ENCODE results near the gene SLC35F4. TPM values are rescaled to one million over a fixed set of nuclear protein-coding genes. Genes with fewer than 3 reads are reported as not detected.

SLC35F4 gene
- total and polyA plus RNA-seq, 2 of the 4 experiments (the other 2 are of a cell fraction): not detected

- DNase-seq (no peak), ATAC-seq (ENCODE audit: low read depth) (no peak)
- Histone ChIP-seq H3K4me2 (ENCODE audit: low read depth, low read length) (no peak overlapping the region), H2AK5ac (ENCODE audit: low read depth, low read length) (no peak overlapping the region), H4K5ac (ENCODE audit: low read depth, low read length) (no peak overlapping the region), H3K14ac (replicated peaks; ENCODE audit: low read depth, low read length) (no peak overlapping the region), H4K20me1 (ENCODE audit: insufficient read depth, low read length) (no peaks in the 10 kb centered on the region), H2AFZ (replicated peaks; ENCODE audit: low read length, poor library complexity) (no peak overlapping the region), H3K9me1 (ENCODE audit: insufficient read depth, low read length) (no peaks in the 10 kb centered on the region), H4K8ac (ENCODE audit: low read depth in 2 of 2, low read length in 2 of 2) (no peak overlapping the region), H3K4me1 (ENCODE audit: control insufficient read depth, insufficient read depth, low read length) (no peaks in the 10 kb centered on the region), H3K4me3 (ENCODE audit: insufficient read depth, low read depth, low read length) (no peak overlapping the region), H2BK20ac (ENCODE audit: low read depth, low read length) (no peak overlapping the region), H3K18ac (ENCODE audit: low read depth, low read length) (no peak overlapping the region), H3K9me3 (ENCODE audit: control insufficient read depth, insufficient read depth, low read length) (no peaks in the 10 kb centered on the region), H3K23ac (ENCODE audit: low read depth, low read length) (no peak overlapping the region), H2BK5ac (ENCODE audit: low read depth, low read length, poor library complexity, severe bottlenecking) (no peak overlapping the region), H3K36me3 (ENCODE audit: control insufficient read depth, insufficient read depth, low read length) (no peaks in the 10 kb centered on the region), H3K9ac (ENCODE audit: low read depth, low read length) (no peak overlapping the region), H2AK9ac (replicated peaks; ENCODE audit: low read depth, low read length, poor library complexity) (no peak overlapping the region), H2BK15ac (ENCODE audit: low read depth, low read length) (no peak overlapping the region), H3K56ac (ENCODE audit: extremely low read depth, insufficient read depth, low read length) (no peak overlapping the region), H3K27ac (ENCODE audit: insufficient read depth, low read length) (no peak overlapping the region), H3K4ac (ENCODE audit: low read depth, low read length) (no peak overlapping the region), H3K79me1 (ENCODE audit: low read depth in 1 of 2, low read length in 2 of 2) (no peaks in the 10 kb centered on the region), H2BK120ac (ENCODE audit: low read depth, low read length) (no peak overlapping the region), H3K27me3 (ENCODE audit: control insufficient read depth, insufficient read depth, low read length) (no peaks in the 10 kb centered on the region), H4K91ac (ENCODE audit: insufficient read depth, low read depth, low read length) (no peak overlapping the region)
- in situ Hi-C loops (cut with MboI; ENCODE audit: low sequenced_read_pairs) (no loop called here), intact Hi-C loops (cut with micrococcal nuclease) (no loop called here), dilution Hi-C loops (cut with HindIII; ENCODE audit: low sequenced_read_pairs, unreplicated experiment) (no loop called here)
- WGBS, 2 experiments (ENCODE audit: extremely low coverage in 2 of 2, insufficient read length in 1 of 2): no CpG with 5 or more reads among the region's 4 CpGs
- BruUV-seq (replicated peaks): no TSS peak
- ChIA-PET POLR2A (ENCODE audit: unreplicated experiment) (no interaction called here), CTCF (no interaction called here)
- TF ChIP-seq SMC3 (IDR thresholded peaks at IDR 0.05; ENCODE audit: low read depth, low read length) (no peak), USF2 (IDR thresholded peaks at IDR 0.05; ENCODE audit: low read depth, low read length) (no peak), MXI1 (IDR thresholded peaks at IDR 0.05; ENCODE audit: borderline replicate concordance, low read depth, low read length) (no peak), CEBPB (IDR thresholded peaks at IDR 0.05; ENCODE audit: low read depth, low read length) (no peak), CTCF (conservative IDR thresholded peaks at IDR 0.05; ENCODE audit: low read depth, low read length) (no peak), CHD1 (IDR thresholded peaks at IDR 0.05; ENCODE audit: low read depth, low read length) (no peak), ELK1 (IDR thresholded peaks at IDR 0.05; ENCODE audit: borderline replicate concordance, low read depth, low read length) (no peak), POLR2A (IDR thresholded peaks at IDR 0.05; ENCODE audit: low read depth, low read length) (no peak), RAD21 (IDR thresholded peaks at IDR 0.05; ENCODE audit: low read length) (no peak), BHLHE40 (IDR thresholded peaks at IDR 0.05; ENCODE audit: low read depth, low read length) (no peak), FOS (IDR thresholded peaks at IDR 0.05; ENCODE audit: low read depth, low read length) (no peak), RFX5 (IDR thresholded peaks at IDR 0.05; ENCODE audit: low read depth, low read length) (no peak)
Measured at GRCh38 chr14:57814726-57815125, 51.2 kb downstream of the SLC35F4 start.
